Ishikawa (cell line): ENCODE results near the gene AP1S1.

Source experiments
- EP300 ChIP-seq: IDR thresholded peaks from 2 replicates; pipeline ENCODE4 v1.6.1; 2012; ENCODE audit warnings: borderline replicate concordance
- MAX ChIP-seq: IDR thresholded peaks from 2 replicates; pipeline ENCODE4 v1.6.1; 2012
- NFIC ChIP-seq: IDR thresholded peaks from 2 replicates; pipeline ENCODE4 v1.6.1; 2012
- REST ChIP-seq: IDR thresholded peaks from 2 replicates; pipeline ENCODE4 v1.6.1; 2012; ENCODE audit warnings: low read depth, mild to moderate bottlenecking
- TEAD4 ChIP-seq: IDR thresholded peaks from 2 replicates; pipeline ENCODE4 v1.6.1; 2012

DNA sequence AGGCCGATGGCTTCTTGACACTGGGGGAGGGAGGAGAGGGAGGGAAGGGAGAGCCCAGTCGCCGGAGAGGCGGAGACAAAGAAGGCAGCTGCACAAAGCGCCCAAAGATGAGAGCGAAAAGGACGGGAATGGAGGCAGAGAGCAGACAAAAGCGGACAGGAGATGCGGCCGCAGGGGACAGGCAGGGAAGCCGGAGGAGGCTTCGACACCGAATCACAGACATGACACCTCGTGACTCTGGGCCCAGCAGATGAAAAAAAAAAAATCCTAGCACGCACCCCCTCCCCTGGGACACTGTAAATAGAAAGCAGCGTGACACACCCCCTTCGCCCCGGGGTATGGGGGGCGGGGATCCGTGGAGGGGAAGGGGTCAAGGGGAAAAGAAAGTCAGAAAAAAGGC is 24.8 kb downstream of the AP1S1 start:
- no peak for TF ChIP-seq EP300
- TF ChIP-seq NFIC, result no peak
- TF ChIP-seq MAX, result no peak
- TF ChIP-seq TEAD4, result no peak
- TF ChIP-seq REST, result no peak
